ENCODE measurements around the gene PTDSS2. TPM values are rescaled to one million over a fixed set of nuclear protein-coding genes. Genes with fewer than 3 reads are reported as not detected.

The PTDSS2 gene
- total and polyA plus RNA-seq, 2 of the 4 experiments (the other 2 are of a cell fraction): 23.5 to 26.6 TPM

DNA sequence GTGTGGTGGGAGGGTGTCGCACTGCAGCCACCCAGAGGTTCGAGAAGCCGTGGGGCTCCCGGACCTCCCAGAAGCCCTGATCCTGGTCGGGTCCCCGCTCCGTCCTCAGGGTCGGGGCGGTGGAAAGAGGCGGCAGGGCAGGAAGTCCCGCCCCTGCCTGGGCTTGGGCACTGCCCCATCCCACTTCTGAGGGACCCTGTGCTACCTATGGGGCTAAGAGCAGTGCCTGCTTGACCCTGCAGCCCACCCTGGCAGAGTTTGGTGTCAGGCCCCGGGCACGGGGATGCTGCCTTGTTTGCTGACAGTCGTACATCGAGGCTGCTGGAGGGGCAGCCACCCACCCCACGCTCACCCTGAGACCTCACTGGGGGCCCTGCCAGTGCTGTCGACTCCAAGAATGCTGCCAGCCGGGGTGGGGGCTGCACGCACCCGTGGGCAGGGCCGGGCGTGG, 37.5 kb downstream of the PTDSS2 start:
- WGBS, 2 experiments (ENCODE audit: extremely low coverage in 2 of 2, insufficient read length in 1 of 2): 95% methylated on average over 13 of the region's 22 CpGs; no CpG with 5 or more reads in 1 of the 2 experiments
- no peak overlapping the region for H2AFZ ChIP-seq (replicated peaks; ENCODE audit: low read length, poor library complexity)

More for the DNA sequence above, 37.5 kb downstream of the PTDSS2 start:
- Histone ChIP-seq H3K9ac (ENCODE audit: low read depth, low read length) (no peak overlapping the region), H4K91ac (ENCODE audit: insufficient read depth, low read depth, low read length) (no peak overlapping the region), H4K20me1 (ENCODE audit: insufficient read depth, low read length) (peaks cover 4% of the 10 kb centered on the region; the same call in 1 of the 2 replicates), H3K36me3 (ENCODE audit: control insufficient read depth, insufficient read depth, low read length) (peaks cover 18% of the 10 kb centered on the region), H3K14ac (replicated peaks; ENCODE audit: low read depth, low read length) (no peak overlapping the region), H2AK5ac (ENCODE audit: low read depth, low read length) (no peak overlapping the region), H3K79me1 (ENCODE audit: low read depth in 1 of 2, low read length in 2 of 2) (peaks cover 12 to 27% of the 10 kb centered on the region in 2 experiments; a peak in 3 of 4 replicates), H4K8ac (ENCODE audit: low read depth in 2 of 2, low read length in 2 of 2) (no peak overlapping the region), H3K56ac (ENCODE audit: extremely low read depth, insufficient read depth, low read length) (no peak overlapping the region), H2BK5ac (ENCODE audit: low read depth, low read length, poor library complexity, severe bottlenecking) (no peak overlapping the region), H3K4me2 (ENCODE audit: low read depth, low read length) (no peak overlapping the region), H2BK20ac (ENCODE audit: low read depth, low read length) (no peak overlapping the region), H4K5ac (ENCODE audit: low read depth, low read length) (no peak overlapping the region), H3K4ac (ENCODE audit: low read depth, low read length) (no peak overlapping the region), H2BK120ac (ENCODE audit: low read depth, low read length) (no peak overlapping the region), H3K4me1 (ENCODE audit: control insufficient read depth, insufficient read depth, low read length) (no peaks in the 10 kb centered on the region), H2BK15ac (ENCODE audit: low read depth, low read length) (no peak overlapping the region), H3K27ac (ENCODE audit: insufficient read depth, low read length) (no peak overlapping the region), H3K23ac (ENCODE audit: low read depth, low read length) (no peak overlapping the region), H3K9me3 (ENCODE audit: control insufficient read depth, insufficient read depth, low read length) (no peaks in the 10 kb centered on the region), H2AK9ac (replicated peaks; ENCODE audit: low read depth, low read length, poor library complexity) (no peak overlapping the region), H3K9me1 (ENCODE audit: insufficient read depth, low read length) (no peaks in the 10 kb centered on the region), H3K27me3 (ENCODE audit: control insufficient read depth, insufficient read depth, low read length) (no peaks in the 10 kb centered on the region), H3K4me3 (ENCODE audit: insufficient read depth, low read depth, low read length) (no peak overlapping the region), H3K18ac (ENCODE audit: low read depth, low read length) (no peak overlapping the region)
- DNase-seq (no peak), ATAC-seq (ENCODE audit: low read depth) (no peak)
- in situ Hi-C loops (cut with MboI; ENCODE audit: low sequenced_read_pairs) (no loop called here), intact Hi-C loops (cut with micrococcal nuclease) (no loop called here), dilution Hi-C loops (cut with HindIII; ENCODE audit: low sequenced_read_pairs, unreplicated experiment) (no loop called here)
- no peak for TF ChIP-seq RFX5 (IDR thresholded peaks at IDR 0.05; ENCODE audit: low read depth, low read length)
- no peak for TF ChIP-seq RCOR1 (IDR thresholded peaks at IDR 0.05; ENCODE audit: insufficient replicate concordance, low read length)
- TF ChIP-seq, protein P1, sequence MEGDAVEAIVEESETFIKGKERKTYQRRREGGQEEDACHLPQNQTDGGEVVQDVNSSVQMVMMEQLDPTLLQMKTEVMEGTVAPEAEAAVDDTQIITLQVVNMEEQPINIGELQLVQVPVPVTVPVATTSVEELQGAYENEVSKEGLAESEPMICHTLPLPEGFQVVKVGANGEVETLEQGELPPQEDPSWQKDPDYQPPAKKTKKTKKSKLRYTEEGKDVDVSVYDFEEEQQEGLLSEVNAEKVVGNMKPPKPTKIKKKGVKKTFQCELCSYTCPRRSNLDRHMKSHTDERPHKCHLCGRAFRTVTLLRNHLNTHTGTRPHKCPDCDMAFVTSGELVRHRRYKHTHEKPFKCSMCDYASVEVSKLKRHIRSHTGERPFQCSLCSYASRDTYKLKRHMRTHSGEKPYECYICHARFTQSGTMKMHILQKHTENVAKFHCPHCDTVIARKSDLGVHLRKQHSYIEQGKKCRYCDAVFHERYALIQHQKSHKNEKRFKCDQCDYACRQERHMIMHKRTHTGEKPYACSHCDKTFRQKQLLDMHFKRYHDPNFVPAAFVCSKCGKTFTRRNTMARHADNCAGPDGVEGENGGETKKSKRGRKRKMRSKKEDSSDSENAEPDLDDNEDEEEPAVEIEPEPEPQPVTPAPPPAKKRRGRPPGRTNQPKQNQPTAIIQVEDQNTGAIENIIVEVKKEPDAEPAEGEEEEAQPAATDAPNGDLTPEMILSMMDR (conservative IDR thresholded peaks at IDR 0.05; ENCODE audit: low read depth, low read length): no peak
- TF ChIP-seq MXI1 (IDR thresholded peaks at IDR 0.05; ENCODE audit: borderline replicate concordance, low read depth, low read length): no peak
- TF ChIP-seq, protein P2, sequence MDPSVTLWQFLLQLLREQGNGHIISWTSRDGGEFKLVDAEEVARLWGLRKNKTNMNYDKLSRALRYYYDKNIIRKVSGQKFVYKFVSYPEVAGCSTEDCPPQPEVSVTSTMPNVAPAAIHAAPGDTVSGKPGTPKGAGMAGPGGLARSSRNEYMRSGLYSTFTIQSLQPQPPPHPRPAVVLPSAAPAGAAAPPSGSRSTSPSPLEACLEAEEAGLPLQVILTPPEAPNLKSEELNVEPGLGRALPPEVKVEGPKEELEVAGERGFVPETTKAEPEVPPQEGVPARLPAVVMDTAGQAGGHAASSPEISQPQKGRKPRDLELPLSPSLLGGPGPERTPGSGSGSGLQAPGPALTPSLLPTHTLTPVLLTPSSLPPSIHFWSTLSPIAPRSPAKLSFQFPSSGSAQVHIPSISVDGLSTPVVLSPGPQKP (IDR thresholded peaks at IDR 0.05; ENCODE audit: borderline replicate concordance, low read depth, low read length): no peak
- TF ChIP-seq FOS (IDR thresholded peaks at IDR 0.05; ENCODE audit: low read depth, low read length): no peak
- TF ChIP-seq SMC3 (IDR thresholded peaks at IDR 0.05; ENCODE audit: low read depth, low read length): no peak
- no peak for TF ChIP-seq MAFK (IDR thresholded peaks at IDR 0.05; ENCODE audit: low read depth, low read length)
- TF ChIP-seq CEBPB (IDR thresholded peaks at IDR 0.05; ENCODE audit: low read depth, low read length): no peak
- no peak for TF ChIP-seq RAD21 (IDR thresholded peaks at IDR 0.05; ENCODE audit: low read length)
- TF ChIP-seq NFE2L2 (IDR thresholded peaks at IDR 0.05; ENCODE audit: low read depth, low read length): no peak
- no peak for TF ChIP-seq MAZ (IDR thresholded peaks at IDR 0.05; ENCODE audit: borderline replicate concordance, low read depth, low read length)
- TF ChIP-seq, protein P3, sequence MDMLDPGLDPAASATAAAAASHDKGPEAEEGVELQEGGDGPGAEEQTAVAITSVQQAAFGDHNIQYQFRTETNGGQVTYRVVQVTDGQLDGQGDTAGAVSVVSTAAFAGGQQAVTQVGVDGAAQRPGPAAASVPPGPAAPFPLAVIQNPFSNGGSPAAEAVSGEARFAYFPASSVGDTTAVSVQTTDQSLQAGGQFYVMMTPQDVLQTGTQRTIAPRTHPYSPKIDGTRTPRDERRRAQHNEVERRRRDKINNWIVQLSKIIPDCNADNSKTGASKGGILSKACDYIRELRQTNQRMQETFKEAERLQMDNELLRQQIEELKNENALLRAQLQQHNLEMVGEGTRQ (IDR thresholded peaks at IDR 0.05; ENCODE audit: low read depth, low read length): no peak
- no peak for TF ChIP-seq BHLHE40 (IDR thresholded peaks at IDR 0.05; ENCODE audit: low read depth, low read length)
- no peak for TF ChIP-seq CHD1 (IDR thresholded peaks at IDR 0.05; ENCODE audit: low read depth, low read length)
- no peak for TF ChIP-seq POLR2A (IDR thresholded peaks at IDR 0.05; ENCODE audit: low read depth, low read length)
- no TSS peak for BruUV-seq (replicated peaks)
- ChIA-PET CTCF (no interaction called here), POLR2A (ENCODE audit: unreplicated experiment) (no interaction called here)
